Activated CD4-positive, alpha-beta T cell treated with anti-CD3 and anti-CD28 coated beads for 1 hour (primary cell): ENCODE measurements around the gene C6orf89.

Experiments used
- DNase-seq: peaks from one replicate; pipeline ENCODE4 v3.0.0-alpha.2; 2020

The C6orf89 gene

GRCh38 chr6:36970892-36971842 lies 85.4 kb downstream of the C6orf89 start:
- DNase-seq, result no peak

GRCh38 chr6:36971921-36972673 lies 86.3 kb downstream of the C6orf89 start:
- no peak for DNase-seq

DNA sequence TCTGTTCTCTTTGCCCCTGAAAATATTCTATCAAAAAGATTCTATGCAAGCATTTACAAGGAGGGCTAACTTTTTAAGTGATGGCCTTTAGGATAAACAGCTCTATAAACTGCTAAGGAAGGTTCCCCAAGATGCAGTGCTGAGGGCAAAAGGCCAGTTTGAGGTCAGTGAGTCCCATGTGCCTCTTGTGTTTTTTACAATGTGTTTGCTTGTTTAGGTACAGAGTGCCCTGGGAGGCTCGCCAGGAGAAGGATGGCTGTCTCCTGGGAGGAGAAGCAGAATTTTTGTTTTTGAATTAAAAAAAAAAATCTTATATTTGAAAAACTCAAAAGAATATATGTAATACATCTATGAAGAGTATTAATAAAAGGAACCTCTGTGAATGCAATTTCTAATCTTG lies 87.4 kb downstream of the C6orf89 start:
- DNase-seq, result no peak

GRCh38 chr6:36973647-36974046 lies 87.9 kb downstream of the C6orf89 start:
- no peak for DNase-seq

GRCh38 chr6:36975231-36976006 lies 89.7 kb downstream of the C6orf89 start:
- no peak for DNase-seq

- no peak for DNase-seq
These were observed 90.2 kb downstream of the C6orf89 start for GRCh38 chr6:36976007-36976264.

DNA sequence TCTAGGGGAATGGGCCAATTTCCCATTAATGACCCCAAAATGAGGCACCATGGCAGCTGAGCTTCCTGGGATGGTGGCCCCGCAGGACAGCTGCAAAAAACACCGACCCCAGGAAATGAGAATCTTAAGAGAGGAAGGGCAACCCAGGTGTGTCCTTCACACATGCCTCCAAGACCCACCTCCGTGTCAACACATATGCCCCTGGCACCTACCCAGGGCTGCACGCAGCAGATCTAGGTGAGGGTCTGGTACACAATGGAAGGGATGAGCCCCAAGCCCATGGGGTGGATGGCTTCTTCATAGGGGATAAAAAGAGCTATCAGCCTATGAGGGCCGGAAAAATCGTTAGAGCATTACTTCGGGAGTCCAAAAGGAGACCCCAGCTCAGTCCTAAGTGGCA lies 90.8 kb downstream of the C6orf89 start:
- DNase-seq, result no peak

DNA sequence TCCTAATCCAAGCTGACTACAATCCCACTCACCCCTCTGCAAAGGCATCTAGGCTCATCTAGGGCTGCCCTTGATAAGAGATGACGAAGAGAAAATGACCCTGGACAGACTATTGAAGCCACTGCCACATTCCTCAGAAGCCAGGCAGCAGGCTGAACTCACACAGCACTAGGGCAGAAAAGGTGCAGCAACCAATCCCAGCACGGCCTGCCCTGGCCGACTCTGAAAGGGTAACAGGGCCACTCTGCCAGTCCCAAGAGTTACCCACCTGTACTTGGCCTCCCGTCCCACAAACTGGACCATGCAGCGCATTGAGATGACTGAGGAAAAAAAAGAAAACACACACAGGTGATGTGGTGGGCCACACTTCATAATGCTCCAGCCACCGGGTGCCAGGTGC lies 91.2 kb downstream of the C6orf89 start:
- DNase-seq, result no peak

GRCh38 chr6:36977470-36977941 lies 91.8 kb downstream of the C6orf89 start:
- DNase-seq, result no peak
